CD4-positive, alpha-beta T cell (primary cell): ENCODE data around the gene SLIT1. TPM values are rescaled to one million over a fixed set of nuclear protein-coding genes. Genes with fewer than 3 reads are reported as not detected.

ENCODE experiments used
- ATAC-seq: fragments of 200-7000 bp; cut with Tn5 transposase; one replicate; pipeline ENCODE4 v1.10.0; 2022; ENCODE audit warnings: mild to moderate bottlenecking; ENCODE audit not compliant: poor library complexity
- CTCF ChIA-PET: fragments of 350-600 bp; sonication (Branson Sonifier 250); formaldehyde crosslinking; loops from one replicate; lab custom pipeline; 2021; ENCODE audit warnings: antibody characterized with exemption, inconsistent platforms; lab: Charles Lee
- POLR2A ChIA-PET: fragments of 350-600 bp; sonication (Branson Sonifier 250); formaldehyde crosslinking; loops from one replicate; lab custom pipeline; 2021; ENCODE audit warnings: antibody characterized with exemption, inconsistent platforms; lab: Charles Lee
- DNase-seq, 14 experiments: peaks; one replicate each; pipeline ENCODE4 v3.0.0-alpha.2; 2013 to 2020; ENCODE audit warnings: mixed read lengths in 2 of 14
- H3K27ac ChIP-seq, 2 donors: one replicate each; pipeline versions ENCODE4 v1.5.1 to v1.7.0; 2013; ENCODE audit warnings: low read length in 2 of 2, low read depth in 1 of 2, mild to moderate bottlenecking in 1 of 2
- H3K27me3 ChIP-seq, 2 experiments: 1 replicate in 1 of 2; 2 replicates in 1 of 2; pipeline versions ENCODE4 v1.6.1 to v1.7.0; 2013; ENCODE audit warnings: low read length in 2 of 2, control low read depth in 1 of 2, mild to moderate bottlenecking in 1 of 2, moderate library complexity in 1 of 2; ENCODE audit not compliant: insufficient read depth in 2 of 2, control insufficient read depth in 1 of 2
- H3K36me3 ChIP-seq: one replicate; pipeline ENCODE4 v1.6.1; 2013; ENCODE audit warnings: low read length, control low read depth; ENCODE audit not compliant: insufficient read depth
- H3K4me1 ChIP-seq: one replicate; pipeline ENCODE4 v1.6.1; 2013; ENCODE audit warnings: low read length, control low read depth; ENCODE audit not compliant: insufficient read depth
- H3K4me3 ChIP-seq: one replicate; pipeline ENCODE4 v1.5.1; 2013; ENCODE audit warnings: mild to moderate bottlenecking, low read length, moderate library complexity
- H3K9me3 ChIP-seq, 2 experiments: 1 replicate in 1 of 2; 2 replicates in 1 of 2; pipeline versions ENCODE4 v1.6.1 to v1.7.0; 2013; ENCODE audit warnings: low read length in 2 of 2, mild to moderate bottlenecking in 2 of 2, control low read depth in 1 of 2, moderate library complexity in 1 of 2; ENCODE audit not compliant: control insufficient read depth in 1 of 2, insufficient read depth in 1 of 2
- H3K27ac Mint-ChIP-seq: one replicate; pipeline ENCODE4 v1.8.0; 2020; ENCODE audit warnings: mixed read lengths
- H3K27me3 Mint-ChIP-seq: one replicate; pipeline ENCODE4 v1.8.0; 2021; ENCODE audit warnings: mixed read lengths
- H3K36me3 Mint-ChIP-seq: one replicate; pipeline ENCODE4 v1.8.0; 2021; ENCODE audit warnings: low read depth, mixed read lengths
- H3K4me1 Mint-ChIP-seq: one replicate; pipeline ENCODE4 v1.8.0; 2021; ENCODE audit warnings: low read depth, mixed read lengths
- H3K4me3 Mint-ChIP-seq: one replicate; pipeline ENCODE4 v1.8.0; 2020; ENCODE audit warnings: mild to moderate bottlenecking, mixed read lengths
- H3K9me3 Mint-ChIP-seq: one replicate; pipeline ENCODE4 v1.8.0; 2020; ENCODE audit warnings: mixed read lengths
- intact Hi-C, 2 experiments: fragments of 100-400 bp; cut with DNase I in 1 of 2; cut with micrococcal nuclease in 1 of 2; formaldehyde crosslinking; loops; one replicate each; pipeline versions ENCODE4 v1.15.1 to v1.9.0; 2023 to 2025; cut with DNase I, micrococcal nuclease
- total RNA-seq, 174 experiments: library from RNA in 2 of 174; stranded (reverse) in 2 of 174; gene quantifications; one replicate each; pipeline ENCODE4 v1.2.3 and lab custom pipeline; 2021 to 2026
- TF ChIP-seq, protein P1 (sequence below): fragments of 200-600 bp; IDR thresholded peaks from one replicate; pipeline ENCODE4 v1.8.0; 2022; ENCODE audit warnings: antibody characterized with exemption, mild to moderate bottlenecking

The SLIT1 gene
- total RNA-seq, 2 experiments from 2014 or later: 0.30 to 0.39 TPM

DNA sequence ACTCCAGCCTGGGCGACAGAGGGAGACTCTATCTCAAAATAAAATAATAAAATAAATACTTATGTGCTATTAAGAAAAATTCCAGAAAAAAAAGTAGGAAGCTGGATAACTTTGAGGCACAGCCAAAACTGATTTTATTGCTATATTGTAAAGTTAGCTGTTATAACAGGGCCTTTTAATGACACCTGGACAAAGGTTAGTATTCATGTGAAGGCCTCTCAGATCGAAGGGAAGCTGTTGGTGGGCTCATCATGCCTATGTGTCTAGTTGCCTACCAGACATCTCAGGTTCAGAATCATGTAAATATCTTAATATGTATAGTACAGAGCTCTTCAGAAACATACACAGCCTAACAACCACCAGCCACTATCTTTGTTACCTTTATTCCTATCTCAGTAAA, 210.6 kb downstream of the SLIT1 start:
- no peaks in the 10 kb centered on the region for H3K9me3 ChIP-seq
- no peak overlapping the region for H3K4me3 Mint-ChIP-seq
- ChIA-PET CTCF (interaction anchor here (1.0 kb wide), 1 partner anchor 21 kb away, joined by 3 read pairs; no protein-coding TSS in a partner anchor), POLR2A (no interaction called here)
- peaks cover 17% of the 10 kb centered on the region for H3K36me3 Mint-ChIP-seq
- H3K9me3 Mint-ChIP-seq: no peaks in the 10 kb centered on the region
- TF ChIP-seq, protein P1, sequence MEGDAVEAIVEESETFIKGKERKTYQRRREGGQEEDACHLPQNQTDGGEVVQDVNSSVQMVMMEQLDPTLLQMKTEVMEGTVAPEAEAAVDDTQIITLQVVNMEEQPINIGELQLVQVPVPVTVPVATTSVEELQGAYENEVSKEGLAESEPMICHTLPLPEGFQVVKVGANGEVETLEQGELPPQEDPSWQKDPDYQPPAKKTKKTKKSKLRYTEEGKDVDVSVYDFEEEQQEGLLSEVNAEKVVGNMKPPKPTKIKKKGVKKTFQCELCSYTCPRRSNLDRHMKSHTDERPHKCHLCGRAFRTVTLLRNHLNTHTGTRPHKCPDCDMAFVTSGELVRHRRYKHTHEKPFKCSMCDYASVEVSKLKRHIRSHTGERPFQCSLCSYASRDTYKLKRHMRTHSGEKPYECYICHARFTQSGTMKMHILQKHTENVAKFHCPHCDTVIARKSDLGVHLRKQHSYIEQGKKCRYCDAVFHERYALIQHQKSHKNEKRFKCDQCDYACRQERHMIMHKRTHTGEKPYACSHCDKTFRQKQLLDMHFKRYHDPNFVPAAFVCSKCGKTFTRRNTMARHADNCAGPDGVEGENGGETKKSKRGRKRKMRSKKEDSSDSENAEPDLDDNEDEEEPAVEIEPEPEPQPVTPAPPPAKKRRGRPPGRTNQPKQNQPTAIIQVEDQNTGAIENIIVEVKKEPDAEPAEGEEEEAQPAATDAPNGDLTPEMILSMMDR: no peak
- H3K4me1 Mint-ChIP-seq: no peaks in the 10 kb centered on the region
- H3K36me3 ChIP-seq: no peaks in the 10 kb centered on the region
- DNase-seq (no peak), ATAC-seq (no peak)
- no peak overlapping the region for H3K27ac Mint-ChIP-seq
- intact Hi-C loops: no loop called here
- no peaks in the 10 kb centered on the region for H3K27me3 Mint-ChIP-seq
- H3K4me3 ChIP-seq: no peak overlapping the region
- H3K27ac ChIP-seq: no peak overlapping the region
- no peaks in the 10 kb centered on the region for H3K4me1 ChIP-seq
- no peaks in the 10 kb centered on the region for H3K27me3 ChIP-seq

DNA sequence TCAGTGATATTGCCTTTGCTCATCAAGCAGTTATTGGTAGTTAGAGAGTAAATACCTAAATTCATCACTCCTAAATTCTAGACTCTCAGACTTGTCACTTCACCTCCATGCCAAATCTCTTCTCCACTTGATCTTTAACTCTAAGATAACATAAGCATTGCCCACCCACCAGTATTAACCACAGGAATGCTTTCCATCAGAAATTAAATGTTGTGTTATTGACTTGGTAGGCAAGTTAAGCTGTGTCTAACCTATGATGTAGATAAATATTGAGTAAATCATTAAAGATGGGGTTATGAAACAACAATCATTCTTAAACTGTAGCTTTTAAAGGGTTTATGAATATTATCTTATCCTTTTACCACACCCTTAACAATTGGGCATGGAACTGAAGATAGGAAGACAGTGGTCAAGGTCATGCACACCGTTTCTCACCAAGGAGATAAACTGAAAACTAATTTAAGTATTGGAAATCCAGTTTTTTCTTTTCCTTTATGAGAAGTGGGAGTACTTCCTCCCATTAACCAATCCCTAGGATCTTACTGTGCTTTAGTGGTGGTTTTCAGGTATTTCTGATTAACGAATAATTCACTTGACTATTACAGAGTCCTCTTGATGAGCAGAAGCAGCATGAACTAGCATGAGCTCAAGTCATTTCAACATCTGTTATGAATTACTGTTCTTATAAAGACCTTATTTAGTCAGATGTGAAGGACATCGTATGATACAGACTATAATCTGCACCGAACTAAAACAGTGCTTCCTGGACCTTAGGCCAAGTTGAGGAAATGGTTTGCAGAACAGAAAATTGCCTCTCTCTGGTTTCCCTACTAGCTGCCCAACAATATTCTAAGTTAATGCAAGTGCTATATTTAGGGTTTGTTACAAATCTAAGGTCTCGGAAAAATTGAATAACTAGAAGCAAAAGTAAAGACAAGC, 211.7 kb downstream of the SLIT1 start:
- peaks cover 6% of the 10 kb centered on the region for H3K36me3 Mint-ChIP-seq
- DNase-seq (no peak), ATAC-seq (no peak)
- Histone ChIP-seq H3K27me3 (no peaks in the 10 kb centered on the region), H3K4me1 (no peaks in the 10 kb centered on the region), H3K36me3 (no peaks in the 10 kb centered on the region), H3K4me3 (no peak overlapping the region), H3K9me3 (no peaks in the 10 kb centered on the region), H3K27ac (no peak overlapping the region)
- H3K4me1 Mint-ChIP-seq: no peaks in the 10 kb centered on the region
- H3K27ac Mint-ChIP-seq: no peak overlapping the region
- H3K9me3 Mint-ChIP-seq: no peaks in the 10 kb centered on the region
- ChIA-PET POLR2A (no interaction called here), CTCF (interaction anchor here (0.6 kb wide), 1 partner anchor 10 kb away, joined by 3 read pairs; no protein-coding TSS in a partner anchor)
- intact Hi-C loops: no loop called here
- H3K27me3 Mint-ChIP-seq: no peaks in the 10 kb centered on the region
- TF ChIP-seq, protein P1: no peak
- H3K4me3 Mint-ChIP-seq: no peak overlapping the region

DNA sequence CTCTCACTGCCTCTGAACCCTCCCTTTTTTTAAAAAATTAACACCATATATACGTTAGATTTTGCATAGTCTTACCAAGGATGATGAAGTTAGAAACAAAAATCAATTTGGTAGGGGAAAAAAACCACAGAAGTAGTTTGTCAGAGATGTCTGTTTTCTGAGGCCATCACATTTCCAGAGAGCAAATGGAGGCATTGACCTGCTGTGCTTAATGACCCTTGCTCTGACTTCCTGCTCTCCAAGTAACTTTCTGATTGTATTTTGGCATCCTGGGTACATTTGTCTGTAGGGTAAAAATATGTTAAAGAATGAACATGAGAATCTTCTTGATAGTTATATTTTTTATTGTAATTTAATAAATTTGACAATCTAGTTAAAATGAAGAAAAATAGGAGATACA, 213.5 kb downstream of the SLIT1 start:
- ChIA-PET POLR2A (no interaction called here), CTCF (no interaction called here)
- no peaks in the 10 kb centered on the region for H3K36me3 ChIP-seq
- H3K9me3 Mint-ChIP-seq: no peaks in the 10 kb centered on the region
- no peaks in the 10 kb centered on the region for H3K27me3 Mint-ChIP-seq
- DNase-seq (no peak), ATAC-seq (no peak)
- no peaks in the 10 kb centered on the region for H3K9me3 ChIP-seq
- no peak overlapping the region for H3K4me3 Mint-ChIP-seq
- H3K27ac Mint-ChIP-seq: no peak overlapping the region
- H3K4me3 ChIP-seq: no peak overlapping the region
- H3K4me1 Mint-ChIP-seq: no peaks in the 10 kb centered on the region
- no peaks in the 10 kb centered on the region for H3K27me3 ChIP-seq
- no peaks in the 10 kb centered on the region for H3K4me1 ChIP-seq
- H3K36me3 Mint-ChIP-seq: no peaks in the 10 kb centered on the region
- intact Hi-C loops: no loop called here
- TF ChIP-seq, protein P1: no peak
- H3K27ac ChIP-seq: no peak overlapping the region
